Fibroblast of skin of right biceps (primary cell): ENCODE results near the gene NVL.

Source experiments
- DNase-seq: peaks from one replicate; pipeline ENCODE4 v3.0.0-alpha.2; 2013

The NVL gene

DNA sequence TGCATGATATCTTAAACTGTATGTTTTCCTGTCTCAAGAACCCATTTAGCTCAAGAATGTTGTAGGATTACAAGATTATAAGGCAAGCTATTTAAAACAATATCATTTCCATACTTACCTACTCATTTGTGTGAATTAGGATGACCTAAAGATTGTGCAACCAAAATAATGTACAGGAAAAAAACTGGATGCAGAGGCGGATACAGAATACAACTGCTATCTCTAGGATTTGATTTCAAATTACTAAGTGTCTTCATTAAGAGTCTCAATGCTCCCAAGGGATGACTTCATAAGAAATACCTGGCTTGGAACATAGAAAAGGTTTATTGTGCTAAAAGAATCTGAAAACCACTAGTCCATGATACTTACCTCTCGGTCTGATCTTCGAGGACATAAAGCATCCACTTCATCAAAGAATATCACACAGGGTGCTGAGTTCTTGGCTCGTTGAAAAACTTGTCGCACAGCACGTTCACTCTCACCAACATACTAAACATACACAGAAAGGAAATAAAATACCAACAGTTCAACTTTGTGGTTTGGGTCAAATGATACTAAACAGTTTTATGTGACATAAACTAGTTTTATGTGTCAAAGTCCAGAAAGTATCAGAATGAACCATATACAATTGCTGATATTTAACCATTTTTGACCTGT, 54.9 kb downstream of the NVL start:
- DNase-seq: no peak

DNA sequence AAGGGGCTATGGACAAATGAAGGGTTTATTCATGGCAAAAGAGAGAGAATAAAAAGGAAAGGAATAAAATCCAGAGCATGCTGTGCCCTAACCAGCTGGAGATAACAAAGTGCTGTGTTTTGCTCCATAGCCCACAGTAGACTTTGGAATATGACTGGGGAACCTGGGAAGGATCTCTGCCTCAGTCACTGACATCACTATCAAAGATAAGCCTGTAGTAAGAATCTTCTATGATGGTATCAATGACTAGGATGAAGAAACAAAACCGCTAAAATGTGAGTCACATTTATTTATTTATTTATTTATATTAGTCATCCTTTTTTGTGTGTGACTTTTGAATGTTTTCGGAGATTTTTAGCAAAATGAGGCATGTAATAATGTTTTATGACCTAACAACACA, 56.3 kb downstream of the NVL start:
- DNase-seq: peak; percentile 33

DNA sequence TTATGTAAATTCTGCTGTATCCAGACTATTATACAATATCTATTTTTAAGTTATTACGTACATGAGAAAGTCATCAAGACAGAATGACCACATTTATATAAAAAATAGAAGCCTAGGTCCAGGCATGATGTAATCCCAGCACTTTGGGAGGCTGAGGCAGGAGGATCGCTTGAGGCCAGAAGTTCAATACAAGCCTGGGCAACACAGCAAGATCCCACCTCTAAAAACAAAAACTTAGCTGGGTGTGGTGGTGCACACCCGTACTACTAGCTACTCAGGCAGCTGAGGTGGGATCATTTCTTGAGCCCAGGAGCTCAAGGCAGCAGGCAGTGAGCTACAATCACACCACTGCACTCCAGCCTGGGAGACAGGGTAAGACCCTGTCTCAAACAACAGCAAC, 58.9 kb downstream of the NVL start:
- no peak for DNase-seq

DNA sequence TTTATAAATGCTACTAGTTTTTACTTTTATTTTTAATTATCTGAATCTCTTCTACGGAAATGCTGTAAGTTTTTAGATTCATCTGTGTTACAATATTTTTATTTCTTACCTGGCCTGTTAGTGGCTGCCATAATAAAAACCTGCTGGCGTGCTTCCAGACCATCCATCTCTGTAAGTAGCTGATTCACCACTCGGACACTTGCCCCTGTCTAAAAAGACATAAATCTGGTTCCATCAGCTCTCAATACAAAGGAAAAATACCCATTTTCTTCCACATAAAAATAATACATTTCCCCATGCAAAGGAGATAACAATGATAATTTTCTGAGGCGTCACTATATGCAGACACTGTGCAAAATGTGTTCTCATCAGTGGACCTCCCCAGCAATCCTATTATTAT, 62.0 kb downstream of the NVL start:
- DNase-seq: no peak

- DNase-seq: no peak
Observed at GRCh38 chr1:224266915-224267856, 62.8 kb downstream of the NVL start.

GRCh38 chr1:224266105-224266914, 63.7 kb downstream of the NVL start:
- DNase-seq: no peak

GRCh38 chr1:224264321-224264720, 65.7 kb downstream of the NVL start:
- no peak for DNase-seq

DNA sequence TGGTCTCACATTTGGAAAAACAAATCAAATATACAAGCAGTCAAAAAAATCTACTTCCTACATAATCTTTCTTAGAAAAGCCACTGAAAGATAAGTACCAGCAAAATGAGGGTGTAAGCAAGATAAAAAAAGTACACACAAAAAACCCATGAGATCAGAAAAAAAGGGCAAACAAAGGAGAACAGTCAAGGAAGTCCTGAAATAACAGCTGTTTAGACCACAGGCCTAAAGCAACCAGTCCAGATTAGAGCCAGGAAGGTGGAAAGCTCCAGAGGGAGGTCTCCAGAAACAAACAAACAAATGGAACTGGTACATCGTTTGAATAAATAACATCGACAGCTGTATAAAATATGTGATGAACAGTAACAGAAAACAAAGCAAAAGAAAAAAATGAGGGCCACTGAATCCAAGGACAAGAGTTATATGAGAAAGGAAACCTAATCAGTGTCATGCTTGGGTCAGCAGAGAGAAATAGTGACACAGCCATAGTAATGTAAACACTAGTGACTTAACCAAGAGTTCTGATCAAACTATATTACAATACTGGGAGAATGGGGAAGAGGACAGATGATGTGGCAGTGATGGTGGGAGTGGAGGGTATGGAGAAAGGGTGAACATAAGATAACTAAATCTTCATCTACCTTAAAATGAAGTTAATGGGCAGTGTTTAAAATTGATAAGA, 67.5 kb downstream of the NVL start:
- DNase-seq: no peak

GRCh38 chr1:224259986-224260385, 70.0 kb downstream of the NVL start:
- DNase-seq: peak; percentile 22

DNA sequence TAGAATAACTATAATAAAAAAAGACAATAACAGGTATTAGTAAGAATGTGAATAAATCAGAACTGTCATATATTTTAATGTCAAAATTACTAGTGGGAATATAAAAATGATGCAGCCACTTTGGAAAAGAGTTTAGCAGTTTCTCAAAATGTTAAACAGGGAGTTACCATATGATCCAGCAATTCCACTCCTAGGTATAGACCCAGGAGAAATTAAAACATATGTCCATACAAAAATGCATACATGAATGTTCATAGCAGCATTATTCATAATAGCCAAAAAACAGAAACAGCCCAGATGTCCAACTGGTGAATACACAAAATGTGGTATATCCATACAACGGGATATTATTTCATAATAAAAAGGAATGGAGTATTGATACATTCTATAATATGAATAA, 71.6 kb downstream of the NVL start:
- no peak for DNase-seq

DNA sequence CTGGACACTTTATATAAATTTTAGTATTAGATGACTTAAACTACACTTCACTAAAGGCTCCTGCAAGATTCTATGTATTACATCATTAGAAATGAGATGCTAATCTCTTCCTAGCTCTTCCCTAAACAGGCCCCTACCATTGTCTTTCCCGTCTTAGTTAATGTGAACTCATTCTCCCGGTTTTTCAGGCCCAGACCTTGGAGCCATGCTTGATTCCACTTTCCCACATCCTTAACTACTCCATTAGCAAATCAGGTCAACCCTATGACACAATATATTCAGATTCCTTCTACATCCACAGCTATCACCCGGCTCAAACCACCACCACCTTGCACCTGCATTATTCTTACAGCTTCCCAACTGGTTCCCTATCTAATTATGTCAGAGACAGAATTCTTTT, 73.3 kb downstream of the NVL start:
- DNase-seq: no peak

- DNase-seq: peak; percentile 42
Observed at GRCh38 chr1:224253721-224254120, 76.3 kb downstream of the NVL start.

DNA sequence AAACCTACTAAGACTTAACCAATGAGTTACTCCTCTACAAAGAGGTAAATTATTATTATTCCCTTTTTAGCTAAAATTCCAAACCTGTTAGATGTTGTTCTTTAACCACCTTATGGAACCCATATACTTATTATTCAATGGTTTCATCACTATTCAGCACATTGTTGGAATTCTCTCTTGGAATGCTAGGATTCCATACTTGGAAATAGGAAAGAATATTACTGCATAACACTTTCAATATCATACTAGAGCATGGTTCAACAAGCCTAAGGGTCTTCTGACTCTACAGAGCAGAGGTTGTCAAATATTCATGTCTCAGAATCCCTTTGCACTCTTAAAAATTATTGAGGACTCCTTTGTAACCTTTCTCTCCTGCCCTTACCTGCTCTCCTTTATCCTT, 77.5 kb downstream of the NVL start:
- DNase-seq: peak; percentile 25

- no peak for DNase-seq
Observed at GRCh38 chr1:224251741-224252146, 78.2 kb downstream of the NVL start.

DNA sequence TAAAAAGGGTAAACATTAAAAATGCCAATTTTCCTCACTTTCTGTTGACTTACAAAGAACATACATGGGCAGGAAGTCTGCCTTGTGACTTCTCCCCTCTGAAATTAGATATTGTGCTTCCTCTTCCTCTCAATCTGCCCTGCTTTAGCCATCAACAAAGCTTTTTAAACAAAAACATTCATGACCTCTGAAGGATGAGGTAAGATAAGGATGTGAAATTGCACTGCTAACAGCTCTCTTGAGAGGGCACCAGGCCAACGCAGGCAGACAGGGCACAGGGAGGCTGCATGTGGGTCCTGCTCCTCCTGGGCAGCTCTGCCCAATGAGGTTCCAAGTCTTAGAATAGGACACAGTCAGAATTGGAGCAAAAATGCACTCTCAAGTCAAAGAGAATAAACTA, 84.8 kb downstream of the NVL start:
- DNase-seq: no peak

- no peak for DNase-seq
Observed at GRCh38 chr1:224238756-224239155, 91.2 kb downstream of the NVL start.

DNA sequence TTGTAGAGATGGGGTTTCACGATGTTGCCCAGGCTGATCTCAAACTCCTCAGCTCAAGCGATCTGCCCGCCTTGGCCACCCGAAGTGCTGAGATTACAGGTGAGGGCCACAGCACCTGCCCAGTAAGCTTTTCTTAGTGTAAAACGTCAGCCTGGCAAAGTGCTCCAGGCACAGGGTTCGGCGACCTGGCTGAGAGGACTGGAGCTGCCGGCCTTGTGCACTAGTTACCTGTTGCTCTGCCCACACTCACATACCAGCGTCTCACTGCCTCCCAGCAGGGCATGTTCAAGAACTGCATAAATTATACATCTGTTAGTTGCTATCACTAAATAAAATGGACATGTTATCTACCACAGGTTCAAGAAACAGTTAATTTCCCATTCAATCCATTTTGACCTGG, 91.8 kb downstream of the NVL start:
- no peak for DNase-seq

DNA sequence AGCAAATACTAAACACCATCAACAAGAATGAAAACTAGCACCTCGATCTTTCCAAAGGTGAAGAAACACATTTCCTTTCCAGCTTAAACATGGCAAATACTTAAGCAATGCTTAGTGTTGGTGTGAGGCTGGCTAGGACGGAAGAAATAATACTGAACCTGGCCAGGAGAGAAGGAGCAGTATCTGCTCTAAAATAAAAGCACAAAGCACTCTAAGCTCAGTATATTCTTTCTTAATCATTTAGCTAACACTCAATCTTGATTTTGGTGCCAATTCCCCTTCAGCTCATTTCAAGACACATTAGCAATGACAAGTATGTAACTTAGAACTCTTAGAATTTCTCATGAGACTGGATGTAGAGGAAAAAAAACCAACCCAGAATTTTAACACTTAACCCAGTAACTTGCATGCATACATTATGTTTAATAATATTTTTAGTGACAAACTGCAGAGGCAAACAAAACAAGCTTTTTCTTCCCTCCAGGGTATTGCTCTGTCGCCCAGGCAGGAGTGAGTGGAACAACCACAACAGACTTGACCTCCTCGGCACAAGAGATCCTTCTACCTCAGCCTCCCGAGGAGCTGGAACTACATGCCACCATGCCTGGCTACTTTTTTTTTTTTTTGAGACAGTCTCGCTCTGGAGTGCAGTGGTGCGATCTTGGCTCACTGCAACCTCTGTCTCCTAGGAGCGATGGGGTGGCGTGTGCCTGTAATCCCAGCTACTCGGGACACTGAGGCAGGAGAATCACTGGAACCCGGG, 92.7 kb downstream of the NVL start:
- DNase-seq: no peak

- DNase-seq: no peak
Observed at GRCh38 chr1:224235813-224236493, 94.0 kb downstream of the NVL start.

DNA sequence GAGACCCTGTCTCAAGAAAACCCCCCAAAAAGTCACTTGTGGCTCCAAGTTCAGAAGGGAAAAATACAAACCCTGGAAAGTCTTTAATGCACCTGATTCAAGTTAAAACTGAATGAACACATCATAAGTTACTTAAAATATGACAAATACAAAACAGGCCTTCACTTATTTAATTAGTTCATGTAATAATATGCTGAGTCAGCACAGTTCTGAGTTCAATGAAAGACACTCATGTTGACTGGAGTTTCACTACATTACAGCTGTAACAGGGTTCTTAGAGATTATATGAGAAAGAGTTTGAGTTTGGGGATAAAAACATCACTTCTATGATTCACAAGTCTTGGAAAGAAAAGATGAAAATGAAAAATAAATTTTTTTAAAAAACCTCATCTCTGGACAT, 96.0 kb downstream of the NVL start:
- no peak for DNase-seq

DNA sequence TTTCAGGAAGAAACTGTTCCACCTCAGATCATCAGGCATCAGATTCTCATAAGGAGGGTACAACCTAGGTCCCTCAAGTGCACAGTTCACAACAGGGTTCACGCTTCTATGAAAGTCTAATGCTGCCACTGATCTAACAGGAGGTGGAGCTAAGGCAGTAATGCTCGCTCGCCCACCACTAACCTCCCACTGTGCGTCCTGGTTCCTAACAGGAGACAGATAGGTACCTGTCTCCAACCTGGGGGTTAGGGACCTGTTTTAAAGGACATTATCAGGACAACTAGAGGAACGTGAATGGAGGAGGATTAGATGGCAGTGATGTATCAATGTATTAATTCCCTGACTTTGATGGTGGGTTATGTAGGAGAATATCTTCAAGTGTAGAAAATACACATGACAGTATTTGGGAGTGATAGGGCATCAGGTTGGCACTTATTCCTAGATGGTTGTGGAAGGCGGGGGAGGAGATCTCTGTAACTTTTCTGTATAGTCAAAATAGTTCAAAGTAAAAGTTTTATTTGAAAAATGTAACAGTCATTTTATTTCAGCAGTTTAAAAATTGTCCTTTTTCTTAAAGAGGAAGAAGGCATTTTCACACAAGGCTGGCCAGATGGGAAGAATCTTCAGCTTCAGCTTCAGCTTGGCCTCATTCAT, 103.0 kb downstream of the NVL start:
- no peak for DNase-seq
